ENCODE results near the gene RRM1.
"Not testable (repeated sequence)": the region's sequence is repeated elsewhere in the genome, so short reads cannot be mapped to it uniquely, and the experiment has no call there.

RRM1 gene

GRCh38 chr11:4105916-4106315 lies 11.3 kb downstream of the RRM1 start:
- no peak overlapping the region for H3K4me3 ChIP-seq (ENCODE audit: low read depth, low read length)
- H3K36me3 ChIP-seq (ENCODE audit: control insufficient read depth, insufficient read depth, low read length) = peaks cover 4% of the 10 kb centered on the region
- H3K4me1 ChIP-seq (ENCODE audit: control insufficient read depth, insufficient read depth, low read length) = no peaks in the 10 kb centered on the region
- H3K27me3 ChIP-seq (ENCODE audit: control insufficient read depth, insufficient read depth, low read length) = no peaks in the 10 kb centered on the region
- H3K9me3 ChIP-seq (ENCODE audit: control insufficient read depth, insufficient read depth, low read length) = no peaks in the 10 kb centered on the region
- H3K9ac ChIP-seq (ENCODE audit: low read depth, low read length) = no peak overlapping the region

GRCh38 chr11:4111834-4112233 lies 17.2 kb downstream of the RRM1 start:
- Histone ChIP-seq H3K27me3 (ENCODE audit: control insufficient read depth, insufficient read depth, low read length) (no peaks in the 10 kb centered on the region), H3K4me1 (ENCODE audit: control insufficient read depth, insufficient read depth, low read length) (no peaks in the 10 kb centered on the region), H3K9ac (ENCODE audit: low read depth, low read length) (no peak overlapping the region), H3K4me3 (ENCODE audit: low read depth, low read length) (no peak overlapping the region), H3K9me3 (ENCODE audit: control insufficient read depth, insufficient read depth, low read length) (no peaks in the 10 kb centered on the region), H3K36me3 (ENCODE audit: control insufficient read depth, insufficient read depth, low read length) (peaks cover 7% of the 10 kb centered on the region)

- H3K36me3 ChIP-seq (ENCODE audit: control insufficient read depth, insufficient read depth, low read length) = peaks cover 3% of the 10 kb centered on the region
- no peak overlapping the region for H3K9ac ChIP-seq (ENCODE audit: low read depth, low read length)
Observed at GRCh38 chr11:4115128-4115527, 20.5 kb downstream of the RRM1 start.

GRCh38 chr11:4118107-4118506 lies 23.5 kb downstream of the RRM1 start:
- H3K4me1 ChIP-seq (ENCODE audit: control insufficient read depth, insufficient read depth, low read length) = no peaks in the 10 kb centered on the region
- H3K36me3 ChIP-seq (ENCODE audit: control insufficient read depth, insufficient read depth, low read length) = peaks cover 7% of the 10 kb centered on the region
- no peaks in the 10 kb centered on the region for H3K27me3 ChIP-seq (ENCODE audit: control insufficient read depth, insufficient read depth, low read length)
- H3K4me3 ChIP-seq (ENCODE audit: low read depth, low read length) = no peak overlapping the region
- no peak overlapping the region for H3K9ac ChIP-seq (ENCODE audit: low read depth, low read length)
- H3K9me3 ChIP-seq (ENCODE audit: control insufficient read depth, insufficient read depth, low read length) = no peaks in the 10 kb centered on the region

More at GRCh38 chr11:4115128-4115527, 20.5 kb downstream of the RRM1 start:
- no peaks in the 10 kb centered on the region for H3K9me3 ChIP-seq (ENCODE audit: control insufficient read depth, insufficient read depth, low read length)
- no peaks in the 10 kb centered on the region for H3K4me1 ChIP-seq (ENCODE audit: control insufficient read depth, insufficient read depth, low read length)
- H3K27me3 ChIP-seq (ENCODE audit: control insufficient read depth, insufficient read depth, low read length) = no peaks in the 10 kb centered on the region
- H3K4me3 ChIP-seq (ENCODE audit: low read depth, low read length) = no peak overlapping the region

GRCh38 chr11:4123218-4123617 lies 28.6 kb downstream of the RRM1 start:
- Histone ChIP-seq H3K9ac (ENCODE audit: low read depth, low read length) (no peak overlapping the region), H3K4me1 (ENCODE audit: control insufficient read depth, insufficient read depth, low read length) (no peaks in the 10 kb centered on the region), H3K4me3 (ENCODE audit: low read depth, low read length) (no peak overlapping the region), H3K27me3 (ENCODE audit: control insufficient read depth, insufficient read depth, low read length) (no peaks in the 10 kb centered on the region), H3K9me3 (ENCODE audit: control insufficient read depth, insufficient read depth, low read length) (no peaks in the 10 kb centered on the region), H3K36me3 (ENCODE audit: control insufficient read depth, insufficient read depth, low read length) (peaks cover 13% of the 10 kb centered on the region)

GRCh38 chr11:4125141-4125540 lies 30.5 kb downstream of the RRM1 start:
- H3K27me3 ChIP-seq (ENCODE audit: control insufficient read depth, insufficient read depth, low read length) = no peaks in the 10 kb centered on the region
- no peak overlapping the region for H3K9ac ChIP-seq (ENCODE audit: low read depth, low read length)
- H3K9me3 ChIP-seq (ENCODE audit: control insufficient read depth, insufficient read depth, low read length) = no peaks in the 10 kb centered on the region
- H3K36me3 ChIP-seq (ENCODE audit: control insufficient read depth, insufficient read depth, low read length) = peaks cover 13% of the 10 kb centered on the region
- H3K4me3 ChIP-seq (ENCODE audit: low read depth, low read length) = no peak overlapping the region
- H3K4me1 ChIP-seq (ENCODE audit: control insufficient read depth, insufficient read depth, low read length) = no peaks in the 10 kb centered on the region

- peaks cover 8% of the 10 kb centered on the region for H3K36me3 ChIP-seq (ENCODE audit: control insufficient read depth, insufficient read depth, low read length)
- H3K27me3 ChIP-seq (ENCODE audit: control insufficient read depth, insufficient read depth, low read length) = no peaks in the 10 kb centered on the region
- H3K4me1 ChIP-seq (ENCODE audit: control insufficient read depth, insufficient read depth, low read length) = no peaks in the 10 kb centered on the region
- H3K9ac ChIP-seq (ENCODE audit: low read depth, low read length) = no peak overlapping the region
- no peak overlapping the region for H3K4me3 ChIP-seq (ENCODE audit: low read depth, low read length)
- H3K9me3 ChIP-seq (ENCODE audit: control insufficient read depth, insufficient read depth, low read length) = no peaks in the 10 kb centered on the region
Observed at GRCh38 chr11:4127357-4127756, 32.8 kb downstream of the RRM1 start.

- H3K9ac ChIP-seq (ENCODE audit: low read depth, low read length); H3K9me3 ChIP-seq (ENCODE audit: control insufficient read depth, insufficient read depth, low read length); H3K4me1 ChIP-seq (ENCODE audit: control insufficient read depth, insufficient read depth, low read length); H3K27me3 ChIP-seq (ENCODE audit: control insufficient read depth, insufficient read depth, low read length); H3K4me3 ChIP-seq (ENCODE audit: low read depth, low read length): not testable (repeated sequence)
- H3K36me3 ChIP-seq (ENCODE audit: control insufficient read depth, insufficient read depth, low read length) = peaks cover 12% of the 10 kb centered on the region
Observed at GRCh38 chr11:4130219-4130618, 35.6 kb downstream of the RRM1 start.

GRCh38 chr11:4134806-4135205 lies 40.2 kb downstream of the RRM1 start:
- Histone ChIP-seq H3K36me3 (ENCODE audit: control insufficient read depth, insufficient read depth, low read length) (peaks cover 8% of the 10 kb centered on the region), H3K4me1 (ENCODE audit: control insufficient read depth, insufficient read depth, low read length) (no peaks in the 10 kb centered on the region), H3K9ac (ENCODE audit: low read depth, low read length) (no peak overlapping the region)

GRCh38 chr11:4138497-4138896 lies 43.9 kb downstream of the RRM1 start:
- Histone ChIP-seq H3K36me3 (ENCODE audit: control insufficient read depth, insufficient read depth, low read length) (peaks cover 5% of the 10 kb centered on the region), H3K4me3 (ENCODE audit: low read depth, low read length) (no peak overlapping the region), H3K27me3 (ENCODE audit: control insufficient read depth, insufficient read depth, low read length) (no peaks in the 10 kb centered on the region), H3K9ac (ENCODE audit: low read depth, low read length) (no peak overlapping the region), H3K9me3 (ENCODE audit: control insufficient read depth, insufficient read depth, low read length) (no peaks in the 10 kb centered on the region), H3K4me1 (ENCODE audit: control insufficient read depth, insufficient read depth, low read length) (no peaks in the 10 kb centered on the region)

More at GRCh38 chr11:4134806-4135205, 40.2 kb downstream of the RRM1 start:
- no peaks in the 10 kb centered on the region for H3K9me3 ChIP-seq (ENCODE audit: control insufficient read depth, insufficient read depth, low read length)
- H3K27me3 ChIP-seq (ENCODE audit: control insufficient read depth, insufficient read depth, low read length) = no peaks in the 10 kb centered on the region
- no peak overlapping the region for H3K4me3 ChIP-seq (ENCODE audit: low read depth, low read length)

GRCh38 chr11:4140067-4140636 lies 45.6 kb downstream of the RRM1 start:
- H3K9me3 ChIP-seq (ENCODE audit: control insufficient read depth, insufficient read depth, low read length) = no peaks in the 10 kb centered on the region
- H3K27me3 ChIP-seq (ENCODE audit: control insufficient read depth, insufficient read depth, low read length) = no peaks in the 10 kb centered on the region
- H3K4me1 ChIP-seq (ENCODE audit: control insufficient read depth, insufficient read depth, low read length) = no peaks in the 10 kb centered on the region
- peaks cover 4% of the 10 kb centered on the region for H3K36me3 ChIP-seq (ENCODE audit: control insufficient read depth, insufficient read depth, low read length)
- no peak overlapping the region for H3K4me3 ChIP-seq (ENCODE audit: low read depth, low read length)
- no peak overlapping the region for H3K9ac ChIP-seq (ENCODE audit: low read depth, low read length)

- Histone ChIP-seq H3K4me3 (ENCODE audit: low read depth, low read length) (no peak overlapping the region), H3K36me3 (ENCODE audit: control insufficient read depth, insufficient read depth, low read length) (no peaks in the 10 kb centered on the region), H3K9me3 (ENCODE audit: control insufficient read depth, insufficient read depth, low read length) (no peaks in the 10 kb centered on the region), H3K27me3 (ENCODE audit: control insufficient read depth, insufficient read depth, low read length) (no peaks in the 10 kb centered on the region), H3K9ac (ENCODE audit: low read depth, low read length) (no peak overlapping the region), H3K4me1 (ENCODE audit: control insufficient read depth, insufficient read depth, low read length) (no peaks in the 10 kb centered on the region)
Observed at GRCh38 chr11:4146070-4146771, 51.6 kb downstream of the RRM1 start.
